ENCODE measurements around the gene NOD2.

NOD2 gene

GRCh38 chr16:50744881-50745280 lies 51.5 kb downstream of the NOD2 start:
- Histone ChIP-seq H3K27me3 (ENCODE audit: insufficient read depth, insufficient read length) (peaks cover 12% of the 10 kb centered on the region), H3K9me3 (ENCODE audit: insufficient read depth, low read length) (no peaks in the 10 kb centered on the region), H3K4me3 (ENCODE audit: insufficient read length, low read depth) (no peak overlapping the region), H3K36me3 (ENCODE audit: insufficient read depth, insufficient read length, low read length) (no peaks in the 10 kb centered on the region), H3K9ac (ENCODE audit: insufficient read length, low read depth) (no peak overlapping the region), H3K4me1 (ENCODE audit: insufficient read depth, insufficient read length) (no peaks in the 10 kb centered on the region)
- no peak for TF ChIP-seq YY1 (IDR thresholded peaks at IDR 0.05; ENCODE audit: insufficient read depth, insufficient read length)
- no peak for TF ChIP-seq SUZ12 (IDR thresholded peaks at IDR 0.05; ENCODE audit: extremely low read depth, insufficient read depth, insufficient read length)
- no peak for TF ChIP-seq ZNF274 (IDR thresholded peaks at IDR 0.05; ENCODE audit: low read depth, low read length)
- DNase-seq (ENCODE audit: low read depth, low spot score), result no peak

- Histone ChIP-seq H3K4me3 (ENCODE audit: insufficient read length, low read depth) (no peak overlapping the region), H3K4me1 (ENCODE audit: insufficient read depth, insufficient read length) (no peaks in the 10 kb centered on the region), H3K27me3 (ENCODE audit: insufficient read depth, insufficient read length) (peaks cover 12% of the 10 kb centered on the region), H3K9ac (ENCODE audit: insufficient read length, low read depth) (no peak overlapping the region), H3K36me3 (ENCODE audit: insufficient read depth, insufficient read length, low read length) (no peaks in the 10 kb centered on the region), H3K9me3 (ENCODE audit: insufficient read depth, low read length) (no peaks in the 10 kb centered on the region)
- no peak for DNase-seq (ENCODE audit: low read depth, low spot score)
- TF ChIP-seq YY1 (IDR thresholded peaks at IDR 0.05; ENCODE audit: insufficient read depth, insufficient read length), result no peak
- TF ChIP-seq ZNF274 (IDR thresholded peaks at IDR 0.05; ENCODE audit: low read depth, low read length), result no peak
- TF ChIP-seq SUZ12 (IDR thresholded peaks at IDR 0.05; ENCODE audit: extremely low read depth, insufficient read depth, insufficient read length), result no peak
Observed at GRCh38 chr16:50745940-50746339, 52.5 kb downstream of the NOD2 start.

- DNase-seq (ENCODE audit: low read depth, low spot score), result no peak
- Histone ChIP-seq H3K27me3 (ENCODE audit: insufficient read depth, insufficient read length) (peaks cover 11% of the 10 kb centered on the region), H3K36me3 (ENCODE audit: insufficient read depth, insufficient read length, low read length) (no peaks in the 10 kb centered on the region), H3K4me3 (ENCODE audit: insufficient read length, low read depth) (no peak overlapping the region), H3K9ac (ENCODE audit: insufficient read length, low read depth) (no peak overlapping the region), H3K4me1 (ENCODE audit: insufficient read depth, insufficient read length) (no peaks in the 10 kb centered on the region), H3K9me3 (ENCODE audit: insufficient read depth, low read length) (no peaks in the 10 kb centered on the region)
- TF ChIP-seq YY1 (IDR thresholded peaks at IDR 0.05; ENCODE audit: insufficient read depth, insufficient read length), result no peak
- TF ChIP-seq ZNF274 (IDR thresholded peaks at IDR 0.05; ENCODE audit: low read depth, low read length), result no peak
- no peak for TF ChIP-seq SUZ12 (IDR thresholded peaks at IDR 0.05; ENCODE audit: extremely low read depth, insufficient read depth, insufficient read length)
Observed at GRCh38 chr16:50747207-50747956, 54.0 kb downstream of the NOD2 start.

GRCh38 chr16:50751528-50751927 lies 58.1 kb downstream of the NOD2 start:
- TF ChIP-seq SUZ12 (IDR thresholded peaks at IDR 0.05; ENCODE audit: extremely low read depth, insufficient read depth, insufficient read length) (no peak), YY1 (IDR thresholded peaks at IDR 0.05; ENCODE audit: insufficient read depth, insufficient read length) (no peak), ZNF274 (IDR thresholded peaks at IDR 0.05; ENCODE audit: low read depth, low read length) (no peak)
- no peak overlapping the region for H3K4me3 ChIP-seq (ENCODE audit: insufficient read length, low read depth)
- H3K4me1 ChIP-seq (ENCODE audit: insufficient read depth, insufficient read length), result no peaks in the 10 kb centered on the region
- H3K27me3 ChIP-seq (ENCODE audit: insufficient read depth, insufficient read length), result no peaks in the 10 kb centered on the region
- no peaks in the 10 kb centered on the region for H3K9me3 ChIP-seq (ENCODE audit: insufficient read depth, low read length)
- no peak for DNase-seq (ENCODE audit: low read depth, low spot score)
- no peak overlapping the region for H3K9ac ChIP-seq (ENCODE audit: insufficient read length, low read depth)
- no peaks in the 10 kb centered on the region for H3K36me3 ChIP-seq (ENCODE audit: insufficient read depth, insufficient read length, low read length)

- Histone ChIP-seq H3K9ac (ENCODE audit: insufficient read length, low read depth) (no peak overlapping the region), H3K4me3 (ENCODE audit: insufficient read length, low read depth) (no peak overlapping the region), H3K9me3 (ENCODE audit: insufficient read depth, low read length) (no peaks in the 10 kb centered on the region), H3K4me1 (ENCODE audit: insufficient read depth, insufficient read length) (no peaks in the 10 kb centered on the region), H3K27me3 (ENCODE audit: insufficient read depth, insufficient read length) (no peaks in the 10 kb centered on the region), H3K36me3 (ENCODE audit: insufficient read depth, insufficient read length, low read length) (no peaks in the 10 kb centered on the region)
- no peak for DNase-seq (ENCODE audit: low read depth, low spot score)
- no peak for TF ChIP-seq SUZ12 (IDR thresholded peaks at IDR 0.05; ENCODE audit: extremely low read depth, insufficient read depth, insufficient read length)
- TF ChIP-seq YY1 (IDR thresholded peaks at IDR 0.05; ENCODE audit: insufficient read depth, insufficient read length), result no peak
- TF ChIP-seq ZNF274 (IDR thresholded peaks at IDR 0.05; ENCODE audit: low read depth, low read length), result no peak
Observed at GRCh38 chr16:50752471-50753235, 59.2 kb downstream of the NOD2 start.

GRCh38 chr16:50756473-50756872 lies 63.1 kb downstream of the NOD2 start:
- Histone ChIP-seq H3K27me3 (ENCODE audit: insufficient read depth, insufficient read length) (no peaks in the 10 kb centered on the region), H3K9me3 (ENCODE audit: insufficient read depth, low read length) (no peaks in the 10 kb centered on the region), H3K4me1 (ENCODE audit: insufficient read depth, insufficient read length) (no peaks in the 10 kb centered on the region), H3K9ac (ENCODE audit: insufficient read length, low read depth) (no peak overlapping the region), H3K4me3 (ENCODE audit: insufficient read length, low read depth) (no peak overlapping the region), H3K36me3 (ENCODE audit: insufficient read depth, insufficient read length, low read length) (no peaks in the 10 kb centered on the region)
- no peak for DNase-seq (ENCODE audit: low read depth, low spot score)
- no peak for TF ChIP-seq YY1 (IDR thresholded peaks at IDR 0.05; ENCODE audit: insufficient read depth, insufficient read length)
- no peak for TF ChIP-seq SUZ12 (IDR thresholded peaks at IDR 0.05; ENCODE audit: extremely low read depth, insufficient read depth, insufficient read length)
- TF ChIP-seq ZNF274 (IDR thresholded peaks at IDR 0.05; ENCODE audit: low read depth, low read length), result no peak

GRCh38 chr16:50761267-50761666 lies 67.9 kb downstream of the NOD2 start:
- H3K9me3 ChIP-seq (ENCODE audit: insufficient read depth, low read length), result peaks cover 13% of the 10 kb centered on the region
- H3K36me3 ChIP-seq (ENCODE audit: insufficient read depth, insufficient read length, low read length), result no peaks in the 10 kb centered on the region
- H3K9ac ChIP-seq (ENCODE audit: insufficient read length, low read depth), result no peak overlapping the region
- no peaks in the 10 kb centered on the region for H3K27me3 ChIP-seq (ENCODE audit: insufficient read depth, insufficient read length)
- no peaks in the 10 kb centered on the region for H3K4me1 ChIP-seq (ENCODE audit: insufficient read depth, insufficient read length)
- DNase-seq (ENCODE audit: low read depth, low spot score), result no peak
- TF ChIP-seq ZNF274 (IDR thresholded peaks at IDR 0.05; ENCODE audit: low read depth, low read length) (no peak), SUZ12 (IDR thresholded peaks at IDR 0.05; ENCODE audit: extremely low read depth, insufficient read depth, insufficient read length) (no peak), YY1 (IDR thresholded peaks at IDR 0.05; ENCODE audit: insufficient read depth, insufficient read length) (no peak)
- H3K4me3 ChIP-seq (ENCODE audit: insufficient read length, low read depth), result no peak overlapping the region
